RWPE2 (cell line): ENCODE results near the gene ANKRD17.
"Not testable (repeated sequence)": the region's sequence is repeated elsewhere in the genome, so short reads cannot be mapped to it uniquely, and the experiment has no call there.

Source experiments
- ATAC-seq: fragments of 200-7000 bp; cut with Tn5 transposase; 3 replicates; pipeline ENCODE4 v1.9.1; 2021; ENCODE audit warnings: low read depth
- DNase-seq: peaks from one replicate; pipeline ENCODE4 v3.0.0-alpha.2; 2020; ENCODE audit warnings: low spot score
- H3K27ac ChIP-seq: fragments of 450-650 bp; 2 replicates; pipeline ENCODE4 v1.5.1; 2017; ENCODE audit warnings: mild to moderate bottlenecking; ENCODE audit not compliant: poor library complexity, severe bottlenecking
- H3K27me3 ChIP-seq: fragments of 250-450 bp; sonication (Bioruptor Pico); 2 replicates; pipeline ENCODE4 v1.5.1; 2021; ENCODE audit warnings: mild to moderate bottlenecking, moderate library complexity; ENCODE audit not compliant: insufficient read depth, poor library complexity, severe bottlenecking
- H3K36me3 ChIP-seq: fragments of 250-450 bp; sonication (Bioruptor Pico); 2 replicates; pipeline ENCODE4 v1.5.1; 2020; ENCODE audit warnings: low read depth, mild to moderate bottlenecking, moderate library complexity
- H3K4me1 ChIP-seq: fragments of 250-450 bp; sonication (Bioruptor Pico); 2 replicates; pipeline ENCODE4 v1.5.1; 2021; ENCODE audit warnings: mild to moderate bottlenecking, moderate library complexity; ENCODE audit not compliant: insufficient read depth, poor library complexity, severe bottlenecking
- H3K4me3 ChIP-seq: fragments of 250-450 bp; sonication (Bioruptor Pico); 2 replicates; pipeline ENCODE4 v1.5.1; 2021; ENCODE audit warnings: mild to moderate bottlenecking, moderate library complexity; ENCODE audit not compliant: severe bottlenecking
- H3K9me3 ChIP-seq: fragments of 250-450 bp; sonication (Bioruptor Pico); 2 replicates; pipeline ENCODE4 v1.5.1; 2021; ENCODE audit warnings: mild to moderate bottlenecking, moderate library complexity; ENCODE audit not compliant: severe bottlenecking
- TF ChIP-seq, protein P1 (sequence below): fragments of 450-650 bp; IDR thresholded peaks from one replicate; pipeline ENCODE4 v1.5.1; 2017; ENCODE audit warnings: mild to moderate bottlenecking, moderate library complexity; ENCODE audit not compliant: poor library complexity, severe bottlenecking

ANKRD17 gene

DNA sequence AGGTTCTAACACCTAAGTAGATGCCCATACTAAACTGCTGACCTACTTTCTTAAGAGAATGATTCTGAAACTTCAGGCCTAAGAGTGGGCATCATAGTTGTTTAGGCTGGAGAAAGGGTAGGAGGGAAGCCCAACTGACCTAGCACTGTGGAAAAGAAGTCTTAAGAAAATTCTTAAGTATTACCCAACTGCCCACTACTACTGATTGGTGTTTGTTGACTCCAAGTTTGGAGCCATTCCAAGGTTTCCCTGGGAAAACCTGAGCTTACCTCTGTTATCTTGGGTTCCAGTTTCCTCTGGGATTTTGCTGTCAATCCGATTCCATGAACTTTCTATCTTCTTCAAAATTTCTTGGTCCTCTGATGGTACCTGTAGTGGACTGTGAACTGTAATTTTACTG lies 23.9 kb downstream of the ANKRD17 start:
- no peaks in the 10 kb centered on the region for H3K9me3 ChIP-seq
- TF ChIP-seq, protein P1, sequence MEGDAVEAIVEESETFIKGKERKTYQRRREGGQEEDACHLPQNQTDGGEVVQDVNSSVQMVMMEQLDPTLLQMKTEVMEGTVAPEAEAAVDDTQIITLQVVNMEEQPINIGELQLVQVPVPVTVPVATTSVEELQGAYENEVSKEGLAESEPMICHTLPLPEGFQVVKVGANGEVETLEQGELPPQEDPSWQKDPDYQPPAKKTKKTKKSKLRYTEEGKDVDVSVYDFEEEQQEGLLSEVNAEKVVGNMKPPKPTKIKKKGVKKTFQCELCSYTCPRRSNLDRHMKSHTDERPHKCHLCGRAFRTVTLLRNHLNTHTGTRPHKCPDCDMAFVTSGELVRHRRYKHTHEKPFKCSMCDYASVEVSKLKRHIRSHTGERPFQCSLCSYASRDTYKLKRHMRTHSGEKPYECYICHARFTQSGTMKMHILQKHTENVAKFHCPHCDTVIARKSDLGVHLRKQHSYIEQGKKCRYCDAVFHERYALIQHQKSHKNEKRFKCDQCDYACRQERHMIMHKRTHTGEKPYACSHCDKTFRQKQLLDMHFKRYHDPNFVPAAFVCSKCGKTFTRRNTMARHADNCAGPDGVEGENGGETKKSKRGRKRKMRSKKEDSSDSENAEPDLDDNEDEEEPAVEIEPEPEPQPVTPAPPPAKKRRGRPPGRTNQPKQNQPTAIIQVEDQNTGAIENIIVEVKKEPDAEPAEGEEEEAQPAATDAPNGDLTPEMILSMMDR, result no peak
- no peaks in the 10 kb centered on the region for H3K27me3 ChIP-seq
- no peaks in the 10 kb centered on the region for H3K4me1 ChIP-seq
- H3K36me3 ChIP-seq, result peaks cover 43% of the 10 kb centered on the region
- no peak overlapping the region for H3K27ac ChIP-seq
- DNase-seq, result no peak
- 0 out of 3 replicates have a peak, but pooled peaks have one; percentile 21 for ATAC-seq
- H3K4me3 ChIP-seq, result no peak overlapping the region

GRCh38 chr4:73231518-73232487 lies 26.8 kb downstream of the ANKRD17 start:
- no peaks in the 10 kb centered on the region for H3K27me3 ChIP-seq
- no peak overlapping the region for H3K27ac ChIP-seq
- TF ChIP-seq, protein P1, result no peak
- peaks cover 48% of the 10 kb centered on the region for H3K36me3 ChIP-seq
- no peak overlapping the region for H3K4me3 ChIP-seq
- DNase-seq (no peak), ATAC-seq (no peak)
- H3K9me3 ChIP-seq, result no peaks in the 10 kb centered on the region
- H3K4me1 ChIP-seq, result no peaks in the 10 kb centered on the region

DNA sequence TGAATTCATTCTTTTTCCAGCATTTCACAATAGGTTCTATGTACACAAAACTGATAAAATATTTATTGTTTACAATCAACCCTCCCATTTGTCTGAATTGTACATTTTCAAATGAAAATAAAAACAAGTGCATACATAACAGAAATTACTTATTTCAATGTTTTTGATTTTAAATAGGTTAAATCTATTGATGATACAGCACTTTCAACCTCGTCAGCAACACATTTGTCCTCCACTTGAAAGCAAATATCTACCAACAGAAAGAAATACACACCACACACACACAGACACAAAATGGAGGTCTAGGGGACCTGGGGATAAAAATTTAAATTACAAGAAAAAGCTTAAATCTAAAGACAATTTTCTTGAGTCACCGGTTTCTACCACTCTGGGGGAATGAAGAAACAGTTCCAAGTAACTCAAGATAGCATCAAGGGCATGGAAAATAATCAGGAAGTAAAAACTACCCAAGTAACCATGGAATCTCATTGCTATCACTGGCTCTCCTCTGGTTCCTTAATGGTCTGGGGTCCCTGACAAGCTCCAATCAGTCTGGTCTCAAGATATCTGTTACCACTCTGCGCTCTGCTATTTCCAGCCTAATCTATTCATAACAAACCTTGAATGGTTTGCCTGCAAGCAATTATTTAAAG lies 27.6 kb downstream of the ANKRD17 start:
- Histone ChIP-seq H3K4me3 (no peak overlapping the region), H3K4me1 (no peaks in the 10 kb centered on the region), H3K27me3 (no peaks in the 10 kb centered on the region), H3K27ac (no peak overlapping the region), H3K9me3 (no peaks in the 10 kb centered on the region), H3K36me3 (peaks cover 48% of the 10 kb centered on the region)
- DNase-seq, result no peak
- TF ChIP-seq, protein P1, result no peak
- ATAC-seq, result no peak

DNA sequence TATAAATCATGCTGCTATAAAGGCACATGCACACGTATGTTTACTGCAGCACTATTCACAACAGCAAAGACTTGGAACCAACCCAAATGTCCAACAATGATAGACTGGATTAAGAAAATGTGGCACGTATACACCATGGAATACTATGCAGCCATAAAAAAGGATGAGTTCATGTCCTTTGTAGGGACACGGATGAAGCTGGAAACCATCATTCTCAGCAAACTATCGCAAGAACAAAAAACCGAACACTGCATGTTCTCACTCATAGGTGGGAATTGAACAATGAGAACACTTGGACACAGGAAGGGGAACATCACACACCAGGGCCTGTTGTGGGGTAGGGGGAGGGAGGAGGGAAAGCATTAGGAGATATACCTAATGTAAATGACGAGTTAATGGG lies 29.8 kb downstream of the ANKRD17 start:
- H3K27ac ChIP-seq, ATAC-seq, H3K27me3 ChIP-seq, H3K9me3 ChIP-seq, H3K4me1 ChIP-seq, DNase-seq, H3K4me3 ChIP-seq: not testable (repeated sequence)
- peaks cover 33% of the 10 kb centered on the region; the same call in 1 of the 2 replicates for H3K36me3 ChIP-seq

DNA sequence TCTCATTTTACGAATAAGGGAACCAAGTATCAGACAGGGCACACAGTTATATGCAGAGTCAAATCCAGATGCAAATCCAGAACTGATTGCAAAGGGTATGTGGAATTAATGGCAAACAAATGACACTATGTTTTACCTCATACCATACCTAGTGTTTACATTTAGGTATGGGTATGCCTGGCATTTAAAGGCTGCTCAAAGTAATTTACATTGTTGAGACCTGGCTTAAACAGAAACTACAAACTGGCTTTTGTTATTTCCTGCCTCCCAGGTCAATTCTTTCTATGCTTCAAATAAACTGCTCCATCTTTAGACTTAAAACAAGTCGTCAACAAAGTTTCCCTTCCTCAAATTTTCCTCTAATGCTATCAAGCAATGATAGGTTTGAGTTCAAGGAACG lies 33.7 kb downstream of the ANKRD17 start:
- ATAC-seq, result no peak

More for the DNA sequence above, 33.7 kb downstream of the ANKRD17 start:
- no peaks in the 10 kb centered on the region for H3K27me3 ChIP-seq
- H3K9me3 ChIP-seq, result no peaks in the 10 kb centered on the region
- peaks cover 27% of the 10 kb centered on the region for H3K4me1 ChIP-seq
- TF ChIP-seq, protein P1, result no peak
- H3K27ac ChIP-seq, result no peak overlapping the region
- H3K36me3 ChIP-seq, result peaks cover 20% of the 10 kb centered on the region
- no peak for DNase-seq
- H3K4me3 ChIP-seq, result no peak overlapping the region
